ENCODE measurements around the gene GPX7.

GRCh38 chr1:52621950-52622349 lies 19.8 kb downstream of the GPX7 start:
- TF ChIP-seq CTCF (IDR thresholded peaks at IDR 0.05), result no peak
- TF ChIP-seq POLR2A (IDR thresholded peaks at IDR 0.05), result no peak
